Thyroid gland (tissue), 4 donors: ENCODE measurements around the gene C9orf40.

Experiments used
- CTCF ChIP-seq, 6 experiments: fragments of 200-600 bp in 3 of 6; fragments of 450-650 bp in 3 of 6; sonication (generic) in 3 of 6; IDR thresholded peaks; one replicate each; pipeline ENCODE4 v1.5.1; 2016 to 2019; ENCODE audit warnings: antibody characterized with exemption in 6 of 6, mild to moderate bottlenecking in 2 of 6, inconsistent platforms in 1 of 6, moderate library complexity in 1 of 6
- POLR2A ChIP-seq, 2 donors: fragments of 450-650 bp; IDR thresholded peaks; one replicate each; pipeline ENCODE4 v1.6.1; 2017; ENCODE audit warnings: antibody characterized with exemption in 2 of 2, mild to moderate bottlenecking in 2 of 2, moderate library complexity in 1 of 2

GRCh38 chr9:74935008-74935407 is 17.7 kb downstream of the C9orf40 start:
- TF ChIP-seq CTCF (IDR thresholded peaks at IDR 0.05) (no peak), POLR2A (IDR thresholded peaks at IDR 0.05) (no peak)
